HFFc6 (cell line): Measurements from ENCODE around the gene SUCLG2. TPM values are rescaled to one million over a fixed set of nuclear protein-coding genes. Genes with fewer than 3 reads are reported as not detected.

Experiments
- DNase-seq: peaks from one replicate; pipeline ENCODE4 v3.0.0-alpha.2; 2018
- H3K27ac Mint-ChIP-seq: 2 replicates; pipeline ENCODE4 v1.8.0; 2020; ENCODE audit warnings: mild to moderate bottlenecking, mixed read lengths
- H3K27me3 Mint-ChIP-seq: 2 replicates; pipeline ENCODE4 v1.8.0; 2021; ENCODE audit warnings: mild to moderate bottlenecking, moderate library complexity, mixed read lengths; ENCODE audit not compliant: insufficient read depth
- H3K36me3 Mint-ChIP-seq: 2 replicates; pipeline ENCODE4 v1.8.0; 2021; ENCODE audit warnings: low read depth, mixed read lengths
- H3K4me1 Mint-ChIP-seq: 2 replicates; pipeline ENCODE4 v1.8.0; 2020; ENCODE audit warnings: low read depth, mixed read lengths
- H3K4me3 Mint-ChIP-seq: 2 replicates; pipeline ENCODE4 v1.8.0; 2020; ENCODE audit warnings: mild to moderate bottlenecking, moderate library complexity, mixed read lengths
- H3K9me3 Mint-ChIP-seq: 2 replicates; pipeline ENCODE4 v1.8.0; 2020; ENCODE audit warnings: mild to moderate bottlenecking, mixed read lengths
- CTCF ChIP-seq: fragments of 200-600 bp; sonication (generic); IDR thresholded peaks from 2 replicates; pipeline ENCODE4 v1.5.0; 2021; ENCODE audit warnings: antibody characterized with exemption, mild to moderate bottlenecking
- total RNA-seq, 6 experiments: library from RNA; stranded (reverse); fragmentation: NEBNext Ultra II Directional; extraction: Animal tissue kit (Norgen Biotek cat#: 25700); gene quantifications; 2 replicates in 1 of 6; 3 replicates in 5 of 6; pipeline ENCODE4 v1.2.3, GENCODE V29; 2021

The SUCLG2 gene
- total RNA-seq, 6 experiments from 2014 or later, result 50.2 to 81.4 (median 75.2) TPM

- no peak overlapping the region; the same call in 1 of the 2 replicates for H3K4me3 Mint-ChIP-seq
- no peak for DNase-seq
- H3K27me3 Mint-ChIP-seq, result no peaks in the 10 kb centered on the region
- H3K4me1 Mint-ChIP-seq, result peaks cover 43% of the 10 kb centered on the region
- H3K36me3 Mint-ChIP-seq, result peaks cover 32% of the 10 kb centered on the region
- H3K9me3 Mint-ChIP-seq, result peaks cover 14% of the 10 kb centered on the region
- H3K27ac Mint-ChIP-seq, result peak overlapping the region; percentile 15; the same call in 1 of the 2 replicates
- peak; percentile 40 for TF ChIP-seq CTCF
Measured at GRCh38 chr3:67416703-67417102, 237.7 kb downstream of the SUCLG2 start.

- TF ChIP-seq CTCF, result no peak
- Mint-ChIP-seq H3K27ac (peak overlapping the region; percentile 72), H3K27me3 (no peaks in the 10 kb centered on the region), H3K4me3 (no peak overlapping the region; the same call in 1 of the 2 replicates), H3K36me3 (peaks cover 21% of the 10 kb centered on the region), H3K4me1 (peaks cover 43% of the 10 kb centered on the region), H3K9me3 (peaks cover 12% of the 10 kb centered on the region)
- peak; percentile 42 for DNase-seq
Measured at GRCh38 chr3:67415511-67415910, 238.9 kb downstream of the SUCLG2 start.

GRCh38 chr3:67414740-67415139 is 239.7 kb downstream of the SUCLG2 start:
- no peak for DNase-seq
- peaks cover 14% of the 10 kb centered on the region; the same call in 1 of the 2 replicates for H3K36me3 Mint-ChIP-seq
- H3K4me1 Mint-ChIP-seq, result peaks cover 43% of the 10 kb centered on the region
- no peak overlapping the region for H3K27ac Mint-ChIP-seq
- H3K27me3 Mint-ChIP-seq, result peaks cover 2% of the 10 kb centered on the region; the same call in 1 of the 2 replicates
- H3K9me3 Mint-ChIP-seq, result peaks cover 4% of the 10 kb centered on the region
- TF ChIP-seq CTCF, result no peak
- H3K4me3 Mint-ChIP-seq, result no peak overlapping the region

GRCh38 chr3:67405193-67405592 is 249.2 kb downstream of the SUCLG2 start:
- Mint-ChIP-seq H3K36me3 (peaks cover 24% of the 10 kb centered on the region), H3K27me3 (peaks cover 2% of the 10 kb centered on the region; the same call in 1 of the 2 replicates), H3K4me1 (no peaks in the 10 kb centered on the region), H3K4me3 (no peak overlapping the region), H3K27ac (no peak overlapping the region), H3K9me3 (no peaks in the 10 kb centered on the region)
- no peak for DNase-seq
- no peak for TF ChIP-seq CTCF

GRCh38 chr3:67402873-67403272 is 251.5 kb downstream of the SUCLG2 start:
- H3K4me1 Mint-ChIP-seq, result no peaks in the 10 kb centered on the region
- H3K9me3 Mint-ChIP-seq, result no peaks in the 10 kb centered on the region
- H3K27me3 Mint-ChIP-seq, result no peaks in the 10 kb centered on the region
- DNase-seq, result no peak
- no peak overlapping the region for H3K4me3 Mint-ChIP-seq
- peaks cover 28% of the 10 kb centered on the region for H3K36me3 Mint-ChIP-seq
- H3K27ac Mint-ChIP-seq, result no peak overlapping the region
- no peak for TF ChIP-seq CTCF

- Mint-ChIP-seq H3K27ac (no peak overlapping the region), H3K4me3 (no peak overlapping the region)
- no peak for DNase-seq
Measured at GRCh38 chr3:67401921-67402320, 252.5 kb downstream of the SUCLG2 start.

More at GRCh38 chr3:67401921-67402320, 252.5 kb downstream of the SUCLG2 start:
- Mint-ChIP-seq H3K9me3 (no peaks in the 10 kb centered on the region), H3K4me1 (no peaks in the 10 kb centered on the region), H3K36me3 (peaks cover 36% of the 10 kb centered on the region; the same call in 1 of the 2 replicates), H3K27me3 (no peaks in the 10 kb centered on the region)
- TF ChIP-seq CTCF, result no peak
